ENCODE data around the gene CXCL14. TPM values are rescaled to one million over a fixed set of nuclear protein-coding genes. Genes with fewer than 3 reads are reported as not detected.

The CXCL14 gene
- total RNA-seq, 1 experiment from 2014 or later, result not detected

DNA sequence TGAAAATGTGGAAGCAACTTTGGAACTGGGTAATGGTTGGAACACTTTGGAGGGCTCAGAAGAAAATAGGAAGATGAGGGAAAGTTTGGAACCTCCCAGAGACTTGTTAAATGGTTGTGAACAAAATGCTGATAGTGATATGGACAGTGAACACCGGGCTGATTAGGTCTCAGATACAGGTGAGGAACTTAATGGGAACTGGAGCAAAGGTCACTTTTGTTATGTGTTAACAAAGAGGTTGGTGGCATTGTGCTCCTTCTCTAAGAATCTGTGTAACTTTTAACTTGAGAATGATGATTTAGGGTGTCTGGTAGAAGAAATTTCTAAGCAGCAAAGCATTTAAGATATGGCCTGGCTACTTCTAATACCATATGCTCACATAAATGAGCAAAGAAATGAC lies 36.4 kb upstream of the CXCL14 start:
- ChIA-PET CTCF (no interaction called here), POLR2A (no interaction called here)
- in situ Hi-C loops (cut with HindIII; ENCODE audit: low pct_unique_long_range_greater_than_20kb, low sequenced_read_pairs), result no loop called here
- H3K4me3 ChIP-seq (ENCODE audit: low read depth in 2 of 2, low read length in 2 of 2), result no peak overlapping the region
- intact Hi-C loops (cut with micrococcal nuclease; ENCODE audit: unreplicated experiment), result no loop called here
- BruUV-seq (replicated peaks), result no TSS peak
- TF ChIP-seq TCF7L2 (IDR thresholded peaks at IDR 0.05; ENCODE audit: low read depth, low read length), result no peak
- TF ChIP-seq SIN3A (IDR thresholded peaks at IDR 0.05; ENCODE audit: borderline replicate concordance, insufficient read depth, low read depth, low read length), result no peak
- TF ChIP-seq POLR2AphosphoS5 (IDR thresholded peaks at IDR 0.05; ENCODE audit: low read depth, low read length), result no peak
- TF ChIP-seq REST (IDR thresholded peaks at IDR 0.05; ENCODE audit: insufficient read depth in 1 of 2, low read depth in 2 of 2, low read length in 1 of 2), result no peak
- ATAC-seq, result no peak
- no peaks in the 10 kb centered on the region for H3K36me3 ChIP-seq (ENCODE audit: control insufficient read depth, insufficient read depth, low read length)
- no peaks in the 10 kb centered on the region; the same call in 1 of the 2 replicates for H3K27me3 ChIP-seq (ENCODE audit: control insufficient read depth, insufficient read depth, low read length)
- 0 out of 2 replicates have a peak, but pooled peaks cover 3% of the 10 kb centered on the region for H3K9me3 ChIP-seq (ENCODE audit: control insufficient read depth, insufficient read depth, low read depth, low read length)
- no peak overlapping the region for H3K27ac ChIP-seq (ENCODE audit: low read length)
- DNase-seq (ENCODE audit: low read depth, low spot score), result no peak
- no peaks in the 10 kb centered on the region for H3K4me1 ChIP-seq (ENCODE audit: control insufficient read depth, insufficient read depth, low read length)

- intact Hi-C loops (cut with micrococcal nuclease; ENCODE audit: unreplicated experiment) (no loop called here), in situ Hi-C loops (cut with HindIII; ENCODE audit: low pct_unique_long_range_greater_than_20kb, low sequenced_read_pairs) (no loop called here)
- no peak for DNase-seq (ENCODE audit: low read depth, low spot score)
- H3K36me3 ChIP-seq (ENCODE audit: control insufficient read depth, insufficient read depth, low read length), result no peaks in the 10 kb centered on the region
- BruUV-seq (replicated peaks), result no TSS peak
- no peak overlapping the region for H3K27ac ChIP-seq (ENCODE audit: low read length)
- ChIA-PET CTCF (no interaction called here), POLR2A (no interaction called here)
- H3K4me1 ChIP-seq (ENCODE audit: control insufficient read depth, insufficient read depth, low read length), result no peaks in the 10 kb centered on the region
- no peak for ATAC-seq
- TF ChIP-seq POLR2AphosphoS5 (IDR thresholded peaks at IDR 0.05; ENCODE audit: low read depth, low read length) (no peak), TCF7L2 (IDR thresholded peaks at IDR 0.05; ENCODE audit: low read depth, low read length) (no peak), CTCF (IDR thresholded peaks at IDR 0.05) (no peak), REST (IDR thresholded peaks at IDR 0.05; ENCODE audit: insufficient read depth in 1 of 2, low read depth in 2 of 2, low read length in 1 of 2) (no peak), SIN3A (IDR thresholded peaks at IDR 0.05; ENCODE audit: borderline replicate concordance, insufficient read depth, low read depth, low read length) (no peak)
- no peaks in the 10 kb centered on the region for H3K9me3 ChIP-seq (ENCODE audit: control insufficient read depth, insufficient read depth, low read depth, low read length)
- peaks cover 4% of the 10 kb centered on the region for H3K27me3 ChIP-seq (ENCODE audit: control insufficient read depth, insufficient read depth, low read length)
- H3K4me3 ChIP-seq (ENCODE audit: low read depth in 2 of 2, low read length in 2 of 2), result no peak overlapping the region
Observed at GRCh38 chr5:135609981-135610380, 31.2 kb upstream of the CXCL14 start.

Data from Panc1 (cell line).